ENCODE measurements around the gene AKAP7.
"Not testable (repeated sequence)": the region's sequence is repeated elsewhere in the genome, so short reads cannot be mapped to it uniquely, and the experiment has no call there.

Gene AKAP7

DNA sequence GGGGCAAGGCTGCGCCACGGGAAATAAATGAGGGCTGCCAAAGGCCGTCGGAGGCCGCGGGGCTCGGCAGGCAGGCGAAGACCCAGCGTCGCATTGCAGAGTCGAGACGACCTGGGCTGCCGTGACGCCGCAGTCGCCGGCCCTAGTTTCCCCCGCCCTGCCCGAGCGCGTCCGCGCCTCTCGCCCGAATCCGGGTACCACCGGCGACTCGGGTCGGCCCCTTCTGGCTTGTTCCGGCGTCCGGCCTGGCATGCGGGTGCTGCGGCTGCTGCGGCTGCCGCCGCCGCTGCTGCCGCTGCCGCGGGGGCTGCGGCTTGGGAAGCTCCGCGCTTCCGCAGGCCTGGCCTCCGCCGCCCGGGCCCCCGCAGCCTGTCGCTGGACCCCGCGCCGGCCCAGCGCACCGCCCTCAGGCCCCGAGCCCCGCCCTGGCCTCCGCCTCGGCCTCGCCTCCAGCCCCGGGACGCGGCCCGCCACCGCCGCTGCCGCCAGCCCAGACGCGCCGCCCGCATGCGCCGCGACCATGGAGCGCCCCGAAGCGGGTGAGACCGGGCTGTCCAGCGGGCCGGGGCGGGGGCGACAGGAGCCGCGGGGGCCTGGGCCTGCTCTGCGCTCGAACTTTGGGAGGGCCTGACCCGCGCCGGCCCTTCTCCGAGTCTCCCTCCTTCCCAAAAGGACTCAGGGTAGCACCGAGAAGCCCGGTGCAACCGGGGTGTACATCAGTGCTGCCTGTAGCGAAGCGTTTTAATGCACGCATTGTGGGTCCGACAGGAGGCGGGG lies at the start of gene AKAP7:
AKAP7 (plus strand) TSS at position 224 of the 777 bp plus-strand sequence; CDS start at position 521, 297 bp downstream.
- peak; percentile 85 for DNase-seq (ENCODE audit: low spot score)
- in situ Hi-C loops (cut with MboI; ENCODE audit: low sequenced_read_pairs, unreplicated experiment), result loop anchor here (25.0 kb wide), 1 partner anchor 823 kb away; no protein-coding TSS in a partner anchor
- TF ChIP-seq, protein P1, sequence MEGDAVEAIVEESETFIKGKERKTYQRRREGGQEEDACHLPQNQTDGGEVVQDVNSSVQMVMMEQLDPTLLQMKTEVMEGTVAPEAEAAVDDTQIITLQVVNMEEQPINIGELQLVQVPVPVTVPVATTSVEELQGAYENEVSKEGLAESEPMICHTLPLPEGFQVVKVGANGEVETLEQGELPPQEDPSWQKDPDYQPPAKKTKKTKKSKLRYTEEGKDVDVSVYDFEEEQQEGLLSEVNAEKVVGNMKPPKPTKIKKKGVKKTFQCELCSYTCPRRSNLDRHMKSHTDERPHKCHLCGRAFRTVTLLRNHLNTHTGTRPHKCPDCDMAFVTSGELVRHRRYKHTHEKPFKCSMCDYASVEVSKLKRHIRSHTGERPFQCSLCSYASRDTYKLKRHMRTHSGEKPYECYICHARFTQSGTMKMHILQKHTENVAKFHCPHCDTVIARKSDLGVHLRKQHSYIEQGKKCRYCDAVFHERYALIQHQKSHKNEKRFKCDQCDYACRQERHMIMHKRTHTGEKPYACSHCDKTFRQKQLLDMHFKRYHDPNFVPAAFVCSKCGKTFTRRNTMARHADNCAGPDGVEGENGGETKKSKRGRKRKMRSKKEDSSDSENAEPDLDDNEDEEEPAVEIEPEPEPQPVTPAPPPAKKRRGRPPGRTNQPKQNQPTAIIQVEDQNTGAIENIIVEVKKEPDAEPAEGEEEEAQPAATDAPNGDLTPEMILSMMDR (IDR thresholded peaks at IDR 0.05; ENCODE audit: borderline replicate concordance, control extremely low read depth, extremely low read depth, insufficient read depth, missing control alignments), result no peak

DNA sequence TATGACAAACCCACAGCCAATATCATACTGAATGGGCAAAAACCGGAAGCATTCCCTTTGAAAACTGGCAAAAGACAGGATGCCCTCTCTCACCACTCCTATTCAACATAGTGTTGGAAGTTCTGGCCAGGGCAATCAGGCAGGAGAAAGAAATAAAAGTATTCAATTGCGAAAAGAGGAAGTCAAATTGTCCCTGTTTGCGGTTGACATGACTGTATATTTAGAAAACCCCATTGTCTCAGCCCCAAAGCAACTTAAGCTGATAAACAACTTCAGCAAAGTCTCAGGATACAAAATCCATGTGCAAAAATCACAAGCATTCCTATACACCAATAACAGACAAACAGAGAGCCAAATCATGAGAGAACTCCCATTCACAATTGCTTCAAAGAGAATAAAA lies 44.9 kb upstream of the AKAP7 start:
- DNase-seq (ENCODE audit: low spot score); in situ Hi-C loops (cut with MboI; ENCODE audit: low sequenced_read_pairs, unreplicated experiment): not testable (repeated sequence)

DNA sequence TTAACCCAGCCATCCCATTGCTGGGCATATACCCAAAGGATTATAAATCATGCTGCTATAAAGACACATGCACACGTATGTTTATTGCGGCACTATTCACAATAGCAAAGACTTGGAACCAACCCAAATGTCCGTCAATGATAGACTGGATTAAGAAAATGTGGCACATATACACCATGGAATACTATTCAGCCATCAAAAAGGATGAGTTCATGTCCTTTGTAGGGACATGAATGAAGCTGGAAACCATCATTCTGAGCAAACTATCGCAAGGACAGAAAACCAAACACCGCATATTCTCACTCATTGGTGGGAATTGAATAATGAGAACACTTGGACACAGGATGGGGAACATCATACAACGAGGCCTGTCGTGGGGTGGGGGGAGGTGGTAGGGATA lies 43.3 kb upstream of the AKAP7 start:
- DNase-seq (ENCODE audit: low spot score); in situ Hi-C loops (cut with MboI; ENCODE audit: low sequenced_read_pairs, unreplicated experiment): not testable (repeated sequence)

GRCh38 chr6:131093334-131093733 lies 41.9 kb upstream of the AKAP7 start:
- TF ChIP-seq, protein P1 (IDR thresholded peaks at IDR 0.05; ENCODE audit: borderline replicate concordance, control extremely low read depth, extremely low read depth, insufficient read depth, missing control alignments), result no peak
- in situ Hi-C loops (cut with MboI; ENCODE audit: low sequenced_read_pairs, unreplicated experiment), result no loop called here

DNA sequence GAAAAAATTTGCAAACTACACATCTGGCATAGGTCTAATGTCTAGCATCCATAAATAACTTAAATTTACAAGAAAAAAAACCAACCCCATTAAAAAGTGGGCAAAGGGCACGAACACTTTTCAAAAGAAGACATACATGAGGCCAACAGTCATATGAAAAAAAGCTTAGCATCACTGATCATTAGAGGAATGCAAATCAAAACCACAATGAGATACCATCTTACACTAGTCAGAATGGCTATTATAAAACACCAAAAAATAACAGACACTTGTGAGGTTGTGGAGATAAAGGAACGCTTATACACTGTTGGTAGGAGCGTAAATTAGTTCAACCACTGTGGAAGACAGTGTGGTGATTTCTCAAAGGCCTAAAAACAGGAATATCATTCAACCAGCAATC lies 38.5 kb upstream of the AKAP7 start:
- TF ChIP-seq, protein P1 (IDR thresholded peaks at IDR 0.05; ENCODE audit: borderline replicate concordance, control extremely low read depth, extremely low read depth, insufficient read depth, missing control alignments), result no peak
- in situ Hi-C loops (cut with MboI; ENCODE audit: low sequenced_read_pairs, unreplicated experiment), result no loop called here
- DNase-seq (ENCODE audit: low spot score), result no peak

More at GRCh38 chr6:131093334-131093733, 41.9 kb upstream of the AKAP7 start:
- no peak for DNase-seq (ENCODE audit: low spot score)

GRCh38 chr6:131101911-131102680 lies 33.2 kb upstream of the AKAP7 start:
- in situ Hi-C loops (cut with MboI; ENCODE audit: low sequenced_read_pairs, unreplicated experiment), result no loop called here
- TF ChIP-seq, protein P1 (IDR thresholded peaks at IDR 0.05; ENCODE audit: borderline replicate concordance, control extremely low read depth, extremely low read depth, insufficient read depth, missing control alignments), result no peak
- no peak for DNase-seq (ENCODE audit: low spot score)

DNA sequence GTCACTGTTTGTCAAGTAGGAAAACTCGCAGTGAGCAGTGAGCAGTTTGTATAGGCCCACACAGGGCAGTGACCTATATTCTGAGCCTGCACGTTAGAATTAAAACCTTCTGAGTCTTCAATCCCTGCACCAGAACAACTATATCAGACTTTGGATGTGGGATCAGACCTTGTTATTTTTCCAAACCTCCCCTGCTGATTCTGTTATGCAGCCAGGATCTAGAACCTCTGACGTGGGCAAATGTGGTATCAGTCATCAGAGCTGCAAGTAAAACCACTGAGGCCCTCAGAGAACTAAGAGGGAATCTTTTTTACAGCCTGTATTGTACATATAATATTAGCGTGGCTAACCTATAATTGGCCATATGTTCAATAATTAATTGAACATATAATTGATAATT lies 32.0 kb upstream of the AKAP7 start:
- DNase-seq (ENCODE audit: low spot score), result no peak
- in situ Hi-C loops (cut with MboI; ENCODE audit: low sequenced_read_pairs, unreplicated experiment), result no loop called here
- TF ChIP-seq, protein P1 (IDR thresholded peaks at IDR 0.05; ENCODE audit: borderline replicate concordance, control extremely low read depth, extremely low read depth, insufficient read depth, missing control alignments), result no peak
